ENCODE data around the gene ZFPM1. TPM values are rescaled to one million over a fixed set of nuclear protein-coding genes. Genes with fewer than 3 reads are reported as not detected.

ZFPM1 gene
- polyA plus RNA-seq, 1 of the 3 experiments (the other 2 are of a cell fraction) = 1.2 TPM

GRCh38 chr16:88421301-88421700 is 31.8 kb upstream of the ZFPM1 start:
- DNase-seq = no peak
- Histone ChIP-seq H2AFZ (ENCODE audit: low read depth) (no peak overlapping the region), H3F3A (replicated peaks; ENCODE audit: insufficient read depth) (no peaks in the 10 kb centered on the region), H3K79me2 (ENCODE audit: insufficient read depth) (no peaks in the 10 kb centered on the region), H3K4me1 (ENCODE audit: control insufficient read depth in 1 of 2, insufficient read depth in 2 of 2, low read depth in 1 of 2, low read length in 1 of 2) (peaks cover 0 to 19% of the 10 kb centered on the region in 2 experiments; a peak in 1 of 4 replicates), H4K20me1 (ENCODE audit: insufficient read depth) (peaks cover 8% of the 10 kb centered on the region; the same call in 1 of the 2 replicates), H3K27me3 (ENCODE audit: insufficient read depth) (no peaks in the 10 kb centered on the region), H3K36me3 (replicated peaks in 1 of 2; ENCODE audit: control insufficient read depth in 1 of 2, insufficient read depth in 2 of 2, low read length in 1 of 2) (no peaks in the 10 kb centered on the region), H3K9me3 (no peaks in the 10 kb centered on the region), H3K4me2 (no peak overlapping the region), H3K27ac (ENCODE audit: low read depth in 2 of 2, low read length in 1 of 2) (no peak overlapping the region), H3K4me3 (ENCODE audit: low read depth in 2 of 2, low read length in 1 of 2) (no peak overlapping the region), H3K9ac (no peak overlapping the region), H3K9me2 (no peaks in the 10 kb centered on the region)
- POLR2A ChIA-PET = no interaction called here
- CTCF ChIA-PET = interaction anchor here (0.6 kb wide), 1 partner anchor 16 kb away, joined by 3 read pairs; no protein-coding TSS in a partner anchor
- WGBS (ENCODE audit: low lambda C conversion rate) = 94% methylated on average over 6 of the region's 14 CpGs
- TF ChIP-seq RFX5 (IDR thresholded peaks at IDR 0.05; ENCODE audit: low read length) (no peak), TEAD4 (IDR thresholded peaks at IDR 0.05; ENCODE audit: borderline replicate concordance, insufficient read depth) (no peak), SIN3A (IDR thresholded peaks at IDR 0.05; ENCODE audit: borderline replicate concordance, low read depth, low read length) (no peak), EP300 (IDR thresholded peaks at IDR 0.05; ENCODE audit: borderline replicate concordance in 1 of 2, low read depth in 1 of 2, low read length in 1 of 2) (no peak), GABPA (IDR thresholded peaks at IDR 0.05; ENCODE audit: low read depth) (no peak), TAF1 (IDR thresholded peaks at IDR 0.05; ENCODE audit: borderline replicate concordance, low read depth, low read length) (no peak), FOXJ3 (CRISPR knock-in tag; IDR thresholded peaks at IDR 0.05) (no peak), USF2 (IDR thresholded peaks at IDR 0.05; ENCODE audit: borderline replicate concordance, low read depth, low read length) (no peak), RAD21 (IDR thresholded peaks at IDR 0.05; ENCODE audit: low read length) (no peak), POLR2AphosphoS5 (IDR thresholded peaks at IDR 0.05; ENCODE audit: low read depth, low read length) (no peak), FOXM1 (IDR thresholded peaks at IDR 0.05; ENCODE audit: low read depth) (no peak), GATA2 (CRISPR knock-in tag; IDR thresholded peaks at IDR 0.05) (no peak), RCOR1 (IDR thresholded peaks at IDR 0.05; ENCODE audit: low read length) (no peak), ELF1 (IDR thresholded peaks at IDR 0.05) (no peak), FOSL2 (IDR thresholded peaks at IDR 0.05; ENCODE audit: borderline replicate concordance, low read depth) (no peak), MXI1 (IDR thresholded peaks at IDR 0.05; ENCODE audit: low read depth, low read length) (no peak)

- Histone ChIP-seq H3K9me2 (no peaks in the 10 kb centered on the region), H3K27ac (ENCODE audit: low read depth in 2 of 2, low read length in 1 of 2) (no peak overlapping the region), H3K36me3 (replicated peaks in 1 of 2; ENCODE audit: control insufficient read depth in 1 of 2, insufficient read depth in 2 of 2, low read length in 1 of 2) (no peaks in the 10 kb centered on the region), H3K79me2 (ENCODE audit: insufficient read depth) (no peaks in the 10 kb centered on the region), H3K9me3 (no peaks in the 10 kb centered on the region), H3K4me2 (no peak overlapping the region), H3K4me1 (ENCODE audit: control insufficient read depth in 1 of 2, insufficient read depth in 2 of 2, low read depth in 1 of 2, low read length in 1 of 2) (peaks cover 0 to 19% of the 10 kb centered on the region in 2 experiments; a peak in 1 of 4 replicates), H2AFZ (ENCODE audit: low read depth) (no peak overlapping the region), H4K20me1 (ENCODE audit: insufficient read depth) (peaks cover 8% of the 10 kb centered on the region; the same call in 1 of the 2 replicates), H3K4me3 (ENCODE audit: low read depth in 2 of 2, low read length in 1 of 2) (no peak overlapping the region), H3K9ac (no peak overlapping the region), H3F3A (replicated peaks; ENCODE audit: insufficient read depth) (no peaks in the 10 kb centered on the region), H3K27me3 (ENCODE audit: insufficient read depth) (no peaks in the 10 kb centered on the region)
- ChIA-PET CTCF (no interaction called here), POLR2A (no interaction called here)
- 54% methylated on average over 5 of the region's 5 CpGs for WGBS (ENCODE audit: low lambda C conversion rate)
- TF ChIP-seq TEAD4 (IDR thresholded peaks at IDR 0.05; ENCODE audit: borderline replicate concordance, insufficient read depth) (no peak), RCOR1 (IDR thresholded peaks at IDR 0.05; ENCODE audit: low read length) (no peak), FOXJ3 (CRISPR knock-in tag; IDR thresholded peaks at IDR 0.05) (no peak), POLR2AphosphoS5 (IDR thresholded peaks at IDR 0.05; ENCODE audit: low read depth, low read length) (no peak), SMC3 (IDR thresholded peaks at IDR 0.05; ENCODE audit: low read depth, low read length) (no peak), USF1 (IDR thresholded peaks at IDR 0.05; ENCODE audit: borderline replicate concordance, low read depth) (no peak), JUND (IDR thresholded peaks at IDR 0.05) (no peak), YY1 (IDR thresholded peaks at IDR 0.05; ENCODE audit: low read depth) (no peak), RXRA (IDR thresholded peaks at IDR 0.05; ENCODE audit: borderline replicate concordance, low read depth) (no peak), SIN3A (IDR thresholded peaks at IDR 0.05; ENCODE audit: borderline replicate concordance, low read depth, low read length) (no peak)
- DNase-seq = no peak
These were observed 31.1 kb upstream of the ZFPM1 start for GRCh38 chr16:88421871-88422433.

Data from SK-N-SH (cell line).